Keratinocyte (primary cell): ENCODE data around the gene MARCHF3. TPM values are rescaled to one million over a fixed set of nuclear protein-coding genes. Genes with fewer than 3 reads are reported as not detected.

ENCODE experiments used
- DNase-seq: peaks from one replicate; pipeline ENCODE4 v3.0.0-alpha.2; 2011; ENCODE audit warnings: low read depth, missing footprints, low spot score
- FAIRE-seq: peaks from 2 replicates; lab custom pipeline; 2011; peaks lifted over from hg19 to GRCh38; lab: Jason Lieb, UNC
- H2AFZ ChIP-seq: 2 replicates; pipeline ENCODE4 v1.6.0; 2012; ENCODE audit warnings: low read length, control low read depth, inconsistent platforms; ENCODE audit not compliant: control insufficient read depth
- H3K27ac ChIP-seq: 2 replicates; pipeline ENCODE4 v1.5.1; 2011; ENCODE audit warnings: low read length; ENCODE audit not compliant: control insufficient read depth, insufficient read depth
- H3K27me3 ChIP-seq: 3 replicates; pipeline ENCODE4 v1.6.0; 2011; ENCODE audit warnings: low read length; ENCODE audit not compliant: control insufficient read depth, insufficient read depth; ENCODE audit errors: extremely low read depth
- H3K36me3 ChIP-seq, 2 experiments: 2 replicates in 1 of 2; 3 replicates in 1 of 2; pipeline ENCODE4 v1.5.1; 2011; ENCODE audit warnings: low read length in 2 of 2, mild to moderate bottlenecking in 1 of 2; ENCODE audit not compliant: control insufficient read depth in 2 of 2, insufficient read depth in 2 of 2; ENCODE audit errors: extremely low read depth in 1 of 2
- H3K4me1 ChIP-seq: 3 replicates; pipeline ENCODE4 v1.5.1; 2011; ENCODE audit warnings: low read length; ENCODE audit not compliant: control insufficient read depth, insufficient read depth; ENCODE audit errors: extremely low read depth
- H3K4me2 ChIP-seq: 3 replicates; pipeline ENCODE4 v1.6.0; 2011; ENCODE audit warnings: low read depth, low read length; ENCODE audit not compliant: control insufficient read depth, insufficient read depth; ENCODE audit errors: extremely low read depth
- H3K4me3 ChIP-seq, 3 experiments: fragments of 200-600 bp in 1 of 3; sonication (generic) in 1 of 3; 2 replicates in 2 of 3; 3 replicates in 1 of 3; pipeline ENCODE4 v1.5.1; 2011 to 2016; ENCODE audit warnings: low read length in 3 of 3, mild to moderate bottlenecking in 3 of 3, control low read depth in 2 of 3, inconsistent platforms in 1 of 3, low read depth in 1 of 3, mixed read lengths in 1 of 3, mixed run types in 1 of 3, moderate library complexity in 1 of 3; ENCODE audit not compliant: control insufficient read depth in 2 of 3, insufficient read depth in 2 of 3; ENCODE audit errors: extremely low read depth in 1 of 3
- H3K79me2 ChIP-seq: 2 replicates; pipeline ENCODE4 v1.6.0; 2012; ENCODE audit warnings: low read length; ENCODE audit not compliant: control insufficient read depth, insufficient read depth
- H3K9ac ChIP-seq: 3 replicates; pipeline ENCODE4 v1.6.0; 2011; ENCODE audit warnings: low read length; ENCODE audit not compliant: control insufficient read depth, insufficient read depth; ENCODE audit errors: extremely low read depth
- H3K9me1 ChIP-seq: 3 replicates; pipeline ENCODE4 v1.6.0; 2011; ENCODE audit warnings: low read length; ENCODE audit not compliant: control insufficient read depth, insufficient read depth; ENCODE audit errors: extremely low read depth
- H3K9me3 ChIP-seq: 2 replicates; pipeline ENCODE4 v1.5.1; 2012; ENCODE audit warnings: low read depth, low read length; ENCODE audit not compliant: control insufficient read depth
- H4K20me1 ChIP-seq: 3 replicates; pipeline ENCODE4 v1.6.0; 2011; ENCODE audit warnings: low read length; ENCODE audit not compliant: control insufficient read depth, insufficient read depth; ENCODE audit errors: extremely low read depth
- EZH2 ChIP-seq: IDR thresholded peaks from one replicate; pipeline ENCODE4 v1.6.1; 2012; ENCODE audit warnings: inconsistent platforms, mild to moderate bottlenecking, low read length, moderate library complexity
- dilution Hi-C: fragments of 300-500 bp; cut with MboI; formaldehyde crosslinking; loops from one replicate; pipeline ENCODE4 v1.7.0; 2020; ENCODE audit warnings: low sequenced_read_pairs; ENCODE audit not compliant: extremely low pct_ligation_motif_present
- polyA plus RNA-seq, 5 experiments: library from polyadenylated mRNA; depleted of rRNA in 3 of 5; stranded (reverse) in 3 of 5; stranded (forward) in 1 of 5; unstranded in 1 of 5; fragments of >200 nt; gene quantifications; 1 replicate in 1 of 5; 2 replicates in 3 of 5; 3 replicates in 1 of 5; pipeline versions ENCODE4 v1.2.1 to v1.2.3, GENCODE V29; 2011 to 2012; ENCODE audit warnings: missing spikeins in 2 of 5, low read depth in 1 of 5, low replicate concordance in 1 of 5
- TF ChIP-seq, protein P1 (sequence below), 3 experiments: IDR thresholded peaks in 1 of 3; conservative IDR thresholded peaks in 1 of 3; optimal IDR thresholded peaks in 1 of 3; 2 replicates in 2 of 3; 3 replicates in 1 of 3; pipeline versions ENCODE3 to v1.5.1; 2011; ENCODE audit warnings: low read length in 3 of 3, mild to moderate bottlenecking in 3 of 3, moderate library complexity in 2 of 3, control low read depth in 1 of 3, inconsistent platforms in 1 of 3; ENCODE audit not compliant: insufficient read depth in 2 of 3; ENCODE audit errors: extremely low read depth in 1 of 3

MARCHF3 gene
- polyA plus RNA-seq, 1 donor (not counting 4 experiments of a cell fraction or from before 2014, with no cell fraction given): 0.45 TPM

- FAIRE-seq (no peak), DNase-seq (no peak)
- H3K9me1 ChIP-seq: no peaks in the 10 kb centered on the region
- no peaks in the 10 kb centered on the region for H3K9me3 ChIP-seq
- no peaks in the 10 kb centered on the region for H3K4me1 ChIP-seq
- no peak overlapping the region for H2AFZ ChIP-seq
- H3K27me3 ChIP-seq: no peaks in the 10 kb centered on the region
- no peak for TF ChIP-seq EZH2
- TF ChIP-seq, protein P1, sequence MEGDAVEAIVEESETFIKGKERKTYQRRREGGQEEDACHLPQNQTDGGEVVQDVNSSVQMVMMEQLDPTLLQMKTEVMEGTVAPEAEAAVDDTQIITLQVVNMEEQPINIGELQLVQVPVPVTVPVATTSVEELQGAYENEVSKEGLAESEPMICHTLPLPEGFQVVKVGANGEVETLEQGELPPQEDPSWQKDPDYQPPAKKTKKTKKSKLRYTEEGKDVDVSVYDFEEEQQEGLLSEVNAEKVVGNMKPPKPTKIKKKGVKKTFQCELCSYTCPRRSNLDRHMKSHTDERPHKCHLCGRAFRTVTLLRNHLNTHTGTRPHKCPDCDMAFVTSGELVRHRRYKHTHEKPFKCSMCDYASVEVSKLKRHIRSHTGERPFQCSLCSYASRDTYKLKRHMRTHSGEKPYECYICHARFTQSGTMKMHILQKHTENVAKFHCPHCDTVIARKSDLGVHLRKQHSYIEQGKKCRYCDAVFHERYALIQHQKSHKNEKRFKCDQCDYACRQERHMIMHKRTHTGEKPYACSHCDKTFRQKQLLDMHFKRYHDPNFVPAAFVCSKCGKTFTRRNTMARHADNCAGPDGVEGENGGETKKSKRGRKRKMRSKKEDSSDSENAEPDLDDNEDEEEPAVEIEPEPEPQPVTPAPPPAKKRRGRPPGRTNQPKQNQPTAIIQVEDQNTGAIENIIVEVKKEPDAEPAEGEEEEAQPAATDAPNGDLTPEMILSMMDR (optimal IDR thresholded peaks at IDR 0.05 in 1 of 3, IDR thresholded peaks at IDR 0.05 in 1 of 3, conservative IDR thresholded peaks at IDR 0.05 in 1 of 3; ENCODE audit: extremely low read depth in 1 of 3, insufficient read depth in 2 of 3, low read length in 3 of 3): no peak
- no peaks in the 10 kb centered on the region for H3K79me2 ChIP-seq
- H3K4me3 ChIP-seq: no peak overlapping the region
- dilution Hi-C loops: no loop called here
- H3K4me2 ChIP-seq: no peak overlapping the region
- no peak overlapping the region for H3K27ac ChIP-seq
- H4K20me1 ChIP-seq: no peaks in the 10 kb centered on the region
- no peaks in the 10 kb centered on the region for H3K36me3 ChIP-seq
- no peak overlapping the region for H3K9ac ChIP-seq
Observed at GRCh38 chr5:126915496-126915895, 114.9 kb downstream of the MARCHF3 start.

- Histone ChIP-seq H3K27ac (no peak overlapping the region), H4K20me1 (no peaks in the 10 kb centered on the region), H3K79me2 (no peaks in the 10 kb centered on the region), H3K9me3 (no peaks in the 10 kb centered on the region), H3K4me3 (no peak overlapping the region), H3K4me1 (no peaks in the 10 kb centered on the region), H3K27me3 (no peaks in the 10 kb centered on the region), H2AFZ (no peak overlapping the region), H3K9ac (no peak overlapping the region), H3K36me3 (no peaks in the 10 kb centered on the region), H3K4me2 (no peak overlapping the region), H3K9me1 (no peaks in the 10 kb centered on the region)
- dilution Hi-C loops: no loop called here
- DNase-seq: no peak
- no peak for TF ChIP-seq EZH2
- no peak for FAIRE-seq
Observed at GRCh38 chr5:126914801-126915436, 115.4 kb downstream of the MARCHF3 start.
